Hematopoietic multipotent progenitor cell treated with erythropoietin and hydrocortisone succinate and interleukin-3 and kit ligand, for 15 days (in vitro differentiated cells): ENCODE data around the gene HIGD1A.

Experiments used
- DNase-seq: peaks from one replicate; pipeline ENCODE4 v3.0.0-alpha.2; 2015; ENCODE audit warnings: low spot score

The HIGD1A gene

DNA sequence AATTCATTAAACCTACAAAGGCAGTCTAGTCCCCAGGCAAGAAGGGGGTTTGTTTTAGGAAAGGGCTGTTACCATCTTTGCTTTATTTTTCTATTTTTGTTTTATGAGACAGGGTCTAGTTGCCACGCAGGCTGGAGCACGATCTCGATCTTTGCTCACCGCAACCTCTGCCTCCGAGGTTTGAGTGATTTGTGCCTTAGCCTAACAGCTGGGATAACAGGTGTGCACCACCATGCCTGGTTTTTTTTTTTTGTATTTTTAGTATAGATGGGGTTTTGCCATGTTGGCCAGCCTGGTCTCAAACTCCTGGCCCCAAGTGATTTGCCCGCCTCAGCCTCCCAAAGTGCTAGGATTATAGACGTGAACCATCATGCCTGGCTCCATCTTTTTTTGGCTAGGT lies 4.9 kb downstream of the HIGD1A start:
- no peak for DNase-seq

DNA sequence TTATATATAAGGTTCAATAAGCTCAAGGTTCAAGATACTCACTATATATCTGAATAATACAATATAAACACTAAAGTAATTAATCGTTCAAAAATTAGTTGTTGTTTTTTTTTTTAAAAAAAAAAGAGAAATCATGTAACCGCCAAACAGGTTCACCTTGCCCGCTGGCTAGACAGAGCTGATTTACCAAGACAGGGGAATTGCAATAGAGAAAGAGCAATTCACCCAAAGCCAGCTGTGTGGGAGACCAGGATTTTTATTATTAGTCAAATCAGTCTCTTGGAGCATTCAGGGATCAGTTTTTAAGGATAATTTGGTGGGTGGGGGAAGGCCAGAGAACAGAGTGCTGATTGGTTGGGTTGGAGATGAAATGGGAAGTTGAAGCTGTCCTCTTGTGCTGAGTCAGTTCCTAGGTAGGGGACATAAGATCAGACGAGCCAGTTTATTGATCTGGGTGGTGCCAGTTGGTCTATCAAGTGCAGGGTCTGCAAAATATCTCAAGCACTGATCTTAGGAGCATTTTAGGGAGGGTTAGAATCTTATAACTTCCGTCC lies 7.9 kb downstream of the HIGD1A start:
- no peak for DNase-seq

DNA sequence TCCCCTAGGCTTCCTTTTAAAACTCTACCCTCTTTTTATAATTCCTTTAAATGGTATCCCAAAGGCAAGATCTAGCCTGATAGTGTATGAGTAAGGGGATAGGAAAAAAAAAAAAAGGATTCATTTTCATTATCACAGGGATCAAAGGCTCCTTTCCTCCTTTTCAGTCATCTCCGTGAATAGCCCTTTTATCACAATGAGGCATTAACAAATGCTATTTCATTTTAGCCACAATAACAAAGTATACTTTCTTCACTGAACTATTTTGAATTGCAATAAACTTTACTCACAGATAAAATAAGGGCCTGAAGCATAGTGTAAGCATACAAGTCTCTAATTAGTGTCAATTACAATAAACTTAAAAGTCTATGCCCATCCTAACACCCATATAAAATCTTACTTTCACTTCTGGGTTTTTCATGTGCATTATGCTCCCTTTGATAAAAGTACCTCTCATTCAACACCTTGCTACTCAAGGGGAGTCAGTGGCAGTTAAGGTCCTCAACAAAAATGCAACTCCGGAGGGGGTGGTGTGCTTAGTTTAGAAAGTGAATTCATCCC lies 8.6 kb downstream of the HIGD1A start:
- no peak for DNase-seq

DNA sequence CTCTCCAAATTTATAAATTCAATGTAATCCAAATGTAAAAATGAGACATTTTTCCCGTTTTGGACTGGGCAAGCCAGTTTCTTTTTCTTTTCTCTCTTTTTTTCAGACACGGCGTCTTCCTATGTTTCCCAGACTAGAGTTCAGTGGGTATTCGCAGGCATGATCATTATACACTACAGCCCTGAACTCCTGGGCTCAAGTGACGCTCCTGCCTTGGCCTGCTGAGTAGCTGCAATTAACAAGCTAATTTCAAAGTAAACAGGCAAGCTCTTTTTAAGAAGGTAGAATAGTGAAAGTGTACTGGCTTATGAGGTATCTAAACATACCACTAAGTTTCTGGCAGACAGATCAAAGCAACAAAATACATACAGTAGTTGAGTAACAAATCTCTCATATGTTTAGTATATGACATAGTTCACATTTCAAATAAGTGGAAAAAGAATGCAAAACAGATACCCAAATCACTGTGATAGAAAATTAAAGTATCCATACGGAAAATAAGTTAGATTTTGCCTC lies 13.5 kb downstream of the HIGD1A start:
- no peak for DNase-seq

DNA sequence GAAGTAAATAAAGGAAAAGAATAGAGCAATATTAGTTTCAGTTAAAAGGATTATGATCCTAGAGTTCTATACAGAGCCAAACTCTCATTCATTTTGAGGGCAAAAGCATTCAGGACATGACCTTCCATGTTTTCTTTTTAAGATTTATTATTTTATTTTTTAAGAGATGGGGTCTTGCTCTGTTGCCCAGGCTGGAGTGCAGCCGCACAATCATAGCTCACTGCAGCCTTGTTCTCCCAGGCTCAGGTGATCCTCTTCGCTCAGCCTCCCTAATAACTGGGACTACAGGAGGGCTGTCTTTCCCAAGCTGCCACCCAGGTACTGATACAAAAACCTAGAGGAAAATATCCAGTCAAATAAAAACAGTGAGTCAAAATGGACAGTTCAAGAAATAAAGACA lies 17.7 kb downstream of the HIGD1A start:
- DNase-seq: no peak

DNA sequence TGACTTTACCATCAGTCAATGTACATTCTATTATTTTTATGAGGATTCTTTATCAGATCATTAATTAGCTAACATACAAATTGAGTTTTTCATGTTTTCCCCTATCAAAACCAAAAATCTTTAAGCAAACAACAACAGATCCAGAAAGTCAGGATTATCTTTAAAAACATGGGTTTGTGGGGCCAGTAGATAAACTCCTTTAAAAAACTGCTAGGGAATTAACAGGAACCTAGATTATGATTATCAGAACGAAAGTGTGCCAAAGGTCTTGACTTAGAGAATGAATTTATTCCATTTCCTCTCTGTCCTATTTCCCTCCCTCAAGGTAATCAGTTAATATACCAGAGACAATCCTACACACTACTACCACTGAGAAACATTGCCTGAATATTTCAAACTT lies 18.1 kb downstream of the HIGD1A start:
- peak; percentile 41 for DNase-seq

DNA sequence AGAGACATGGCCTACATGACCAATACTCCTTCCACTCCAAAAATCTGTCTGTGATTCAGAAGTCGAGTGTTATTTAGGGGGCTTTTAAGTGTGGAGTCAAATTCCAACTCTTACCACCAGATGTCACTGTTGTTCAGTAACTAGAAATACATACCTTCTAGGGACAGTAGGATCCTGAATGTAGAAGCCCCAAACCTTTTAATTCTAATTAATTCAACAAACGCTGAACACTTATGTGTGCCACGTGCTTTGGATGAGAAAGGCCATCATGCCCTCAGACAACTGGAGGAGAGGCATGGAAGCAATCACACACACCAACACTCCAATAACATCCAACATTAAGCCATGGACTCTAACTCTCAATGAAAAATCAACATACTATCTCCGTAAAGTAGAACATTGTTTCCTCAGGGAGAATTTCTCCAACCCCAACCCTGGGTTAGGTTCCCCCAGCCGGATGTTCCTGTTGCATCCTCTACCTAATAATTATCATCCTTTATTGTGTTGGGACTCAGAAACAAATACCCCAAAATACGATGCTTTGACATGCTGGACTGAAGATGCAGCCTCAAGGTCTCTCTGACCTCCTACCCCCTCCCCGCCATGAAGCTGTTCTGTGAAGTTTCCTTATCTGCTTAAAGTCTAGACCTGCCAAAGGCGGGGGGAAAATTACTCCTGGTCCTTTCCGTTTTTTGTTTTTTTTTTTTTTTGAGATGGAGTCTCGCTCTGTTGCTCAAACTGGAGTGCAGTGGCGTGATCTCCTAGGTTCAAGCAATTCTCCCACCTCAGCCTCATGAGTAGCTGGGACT lies 23.2 kb downstream of the HIGD1A start:
- DNase-seq: peak; percentile 86

DNA sequence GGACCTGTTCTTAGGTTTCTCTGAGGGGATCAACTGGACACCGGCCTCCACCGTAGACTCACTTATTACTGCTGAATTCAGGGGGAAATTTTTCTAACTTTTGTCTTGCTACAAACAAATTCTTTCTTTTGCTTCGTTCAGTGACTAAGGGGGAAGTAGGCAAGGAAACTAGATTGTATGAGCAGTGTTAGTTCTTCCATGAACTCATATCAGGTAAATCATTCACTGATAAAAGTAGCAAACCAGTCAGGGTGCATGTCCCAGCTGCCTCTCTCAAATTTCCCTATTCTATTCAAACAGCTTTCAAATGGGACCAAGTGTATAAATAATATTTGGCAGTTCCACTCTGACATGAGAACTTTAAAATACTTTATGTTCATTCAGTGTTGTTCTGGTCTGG lies 23.9 kb downstream of the HIGD1A start:
- DNase-seq: no peak

DNA sequence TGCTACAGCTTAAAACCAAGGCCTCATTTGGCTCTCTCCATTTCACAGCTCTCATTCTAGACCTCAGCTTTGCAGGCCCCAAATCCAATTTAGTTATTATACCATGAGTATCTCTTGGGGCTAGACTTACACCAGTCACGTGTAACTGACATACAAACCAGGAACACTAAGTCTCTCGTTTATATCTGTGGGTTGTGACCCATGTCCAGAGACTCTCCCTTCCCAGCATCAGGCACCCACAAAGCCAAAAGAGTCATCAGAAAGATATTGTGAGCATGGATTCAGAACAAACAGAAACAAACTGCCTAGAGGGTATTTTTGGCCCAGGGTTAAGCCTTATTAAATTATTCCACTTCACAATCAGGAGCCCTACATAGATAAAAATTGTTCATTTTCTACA lies 25.6 kb downstream of the HIGD1A start:
- DNase-seq: no peak

DNA sequence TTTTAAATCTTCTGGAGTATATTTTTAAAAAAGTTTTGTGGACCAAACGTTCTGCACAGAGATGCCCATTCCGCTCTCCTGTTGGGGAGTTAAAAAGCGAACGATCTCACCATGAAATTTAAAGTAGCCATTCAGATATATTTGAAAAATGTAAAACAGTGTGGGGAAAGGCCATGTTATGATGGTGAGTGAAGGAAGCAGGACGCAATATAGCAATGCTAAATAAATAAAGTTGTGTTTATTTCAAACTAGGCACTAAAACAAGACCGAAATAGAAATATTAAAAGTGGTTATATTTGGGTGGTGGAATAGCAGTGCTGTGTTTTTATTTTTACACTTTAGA lies 30.9 kb downstream of the HIGD1A start:
- no peak for DNase-seq

DNA sequence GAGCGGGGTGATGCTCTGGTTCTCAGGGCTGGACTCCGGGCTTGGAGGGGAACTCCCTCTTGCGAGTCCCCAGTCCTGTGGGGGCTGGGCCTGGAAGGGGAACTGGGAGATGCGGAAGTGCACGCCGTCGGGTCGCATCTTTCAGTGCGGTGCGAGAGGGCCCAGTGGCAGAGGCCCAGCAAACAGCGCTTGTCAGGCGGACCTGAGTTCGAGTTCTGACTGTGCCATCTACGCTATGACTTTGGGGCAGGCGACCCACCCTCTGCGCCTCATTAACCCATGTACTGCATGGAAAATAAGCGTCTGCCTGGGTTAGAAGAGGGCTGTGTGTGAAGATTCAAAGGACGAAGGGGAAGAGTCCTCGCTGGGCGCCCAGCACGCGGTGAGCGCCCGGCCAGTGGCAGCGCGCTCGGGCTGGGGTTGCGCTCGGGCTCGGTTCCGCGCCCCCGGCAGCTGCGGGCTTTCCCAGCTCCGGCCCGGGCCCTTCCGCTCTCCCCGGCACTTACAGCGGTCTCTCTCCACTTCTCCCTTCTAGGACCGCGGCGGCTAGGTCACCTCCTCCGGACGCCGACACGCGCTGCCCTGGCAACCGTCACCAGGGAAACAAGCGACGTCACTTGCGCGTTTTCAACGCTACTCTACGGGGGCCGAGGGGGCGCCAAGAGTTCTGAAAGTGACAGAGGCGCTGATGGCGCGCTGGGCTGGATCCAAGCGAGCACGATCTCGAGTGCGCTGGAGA lies 31.5 kb downstream of the HIGD1A start, which contains the start of gene CCDC13:
Gene CCDC13 (minus strand): TSS at position 584 of the 739 bp plus-strand sequence. CDS start 14,908 bp downstream, outside the sequence.
- DNase-seq: peak; percentile 71

DNA sequence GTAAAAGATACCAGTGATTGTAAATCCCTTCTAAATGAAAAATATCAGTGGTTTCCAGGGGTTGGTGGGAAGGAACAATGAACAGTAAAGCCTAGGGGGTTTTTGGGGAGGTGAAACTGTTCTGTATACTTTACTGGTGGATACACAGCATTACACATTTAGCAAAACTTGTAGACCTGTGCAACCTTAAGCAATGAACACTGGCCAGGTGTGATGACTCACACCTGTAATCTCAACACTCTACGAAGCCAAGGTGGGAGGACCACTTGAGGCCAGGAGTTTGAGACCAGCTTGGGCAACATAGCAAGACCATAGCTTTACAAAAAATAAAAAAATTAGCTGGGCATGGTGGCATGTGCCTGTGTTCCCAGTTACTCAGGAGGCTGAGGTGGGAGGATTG lies 33.0 kb downstream of the HIGD1A start:
- no peak for DNase-seq

DNA sequence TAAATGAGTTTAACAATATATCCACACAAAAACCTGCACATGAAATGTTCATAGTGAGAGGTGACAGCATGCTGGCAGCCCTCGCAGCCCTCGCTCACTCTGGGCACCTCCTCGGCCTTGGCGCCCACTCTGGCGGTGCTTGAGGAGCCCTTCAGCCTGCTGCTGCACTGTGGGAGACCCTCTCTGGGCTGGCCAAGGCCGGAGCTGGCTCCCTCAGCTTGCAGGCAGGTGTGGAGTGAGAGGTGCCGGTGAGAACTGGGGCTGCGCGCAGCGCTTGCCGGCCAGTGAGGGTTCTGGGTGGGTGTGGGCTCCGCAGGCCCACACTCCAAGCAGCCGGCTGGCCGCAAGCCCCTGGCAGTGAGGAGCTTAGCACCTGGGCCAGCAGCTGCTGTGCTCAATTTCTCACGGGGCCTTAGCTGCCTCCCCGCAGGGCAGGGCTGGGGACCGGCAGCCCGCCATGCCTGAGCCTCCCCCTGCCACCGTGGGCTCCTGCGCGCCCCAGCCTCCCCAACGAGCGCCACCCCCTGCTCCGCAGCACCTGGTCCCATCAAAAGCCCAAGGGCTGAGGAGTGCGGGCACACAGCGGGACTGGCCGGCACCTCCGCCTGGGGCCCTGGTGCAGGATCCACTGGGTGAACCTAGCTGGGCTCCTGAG lies 34.7 kb downstream of the HIGD1A start:
- DNase-seq: no peak

DNA sequence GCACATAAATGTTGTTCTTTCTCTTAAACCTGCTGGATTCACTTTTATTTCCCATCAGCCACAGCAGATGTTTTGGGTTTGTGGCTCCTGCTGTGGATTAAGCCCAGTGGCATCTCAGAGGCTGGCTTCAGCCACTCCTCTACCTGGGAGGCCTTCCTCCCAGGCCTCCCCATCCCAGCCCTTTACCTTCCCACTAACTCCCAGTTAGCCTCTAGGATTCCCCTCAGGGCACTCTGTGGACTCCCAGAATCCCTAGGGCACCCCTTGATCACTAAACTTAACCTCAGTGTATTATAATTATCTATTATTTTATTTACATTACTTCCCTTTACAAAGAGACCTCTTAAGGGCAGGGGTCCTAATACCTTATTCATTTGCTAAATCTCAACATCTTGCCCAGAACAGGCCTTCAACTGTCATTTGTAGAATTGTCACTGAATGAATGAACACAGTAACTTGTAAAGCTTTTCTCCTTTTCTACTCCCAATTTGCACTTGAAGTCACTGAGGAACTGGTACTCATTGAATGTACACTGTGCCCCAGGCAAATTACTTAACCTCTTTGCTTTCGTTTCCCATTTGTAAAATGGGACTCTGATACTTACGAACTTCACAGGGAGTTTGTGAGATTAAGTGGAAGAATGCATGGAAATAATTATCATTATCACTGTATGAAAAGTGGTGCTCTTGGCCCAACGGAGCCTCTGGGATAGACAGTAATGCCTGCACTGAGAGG lies 39.6 kb downstream of the HIGD1A start:
- DNase-seq: no peak

DNA sequence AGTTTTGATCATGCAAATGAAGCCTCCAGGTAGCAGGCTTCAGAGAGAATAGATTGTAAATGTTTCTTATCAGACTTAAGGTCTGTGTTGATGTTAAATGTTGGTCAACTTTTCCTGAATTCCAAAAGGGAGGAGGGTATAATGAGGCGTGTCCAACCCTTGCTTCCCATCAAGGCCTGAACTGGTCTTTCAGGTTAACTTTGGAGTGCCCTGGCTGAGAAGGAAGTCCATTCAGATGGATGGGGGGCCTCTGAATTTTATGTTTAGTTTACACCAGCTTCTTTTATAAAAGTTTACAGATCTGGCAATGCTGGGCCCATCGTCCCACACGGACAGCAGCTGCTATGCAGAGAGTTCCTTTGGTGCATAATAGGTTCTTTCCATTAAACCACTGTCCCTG lies 40.2 kb downstream of the HIGD1A start:
- DNase-seq: no peak

DNA sequence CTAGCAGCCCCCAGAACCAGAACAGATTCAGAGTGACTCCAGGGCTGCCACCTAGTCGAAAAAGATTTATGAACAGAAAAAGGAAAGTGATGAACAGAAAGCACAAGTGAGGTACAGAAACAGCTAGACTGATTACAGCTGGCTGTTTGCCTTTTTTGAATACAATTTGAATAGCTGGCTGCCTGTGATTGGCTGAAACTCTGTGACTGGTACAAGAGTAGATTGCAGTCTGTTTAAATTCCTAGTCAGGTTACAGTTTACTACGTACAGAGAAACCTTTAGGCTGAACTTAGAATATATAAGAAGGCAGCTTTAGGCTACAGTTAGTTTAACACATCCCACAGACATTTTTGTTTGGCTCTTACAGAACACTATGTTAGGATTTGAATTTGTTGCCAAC lies 41.3 kb downstream of the HIGD1A start:
- DNase-seq: no peak

DNA sequence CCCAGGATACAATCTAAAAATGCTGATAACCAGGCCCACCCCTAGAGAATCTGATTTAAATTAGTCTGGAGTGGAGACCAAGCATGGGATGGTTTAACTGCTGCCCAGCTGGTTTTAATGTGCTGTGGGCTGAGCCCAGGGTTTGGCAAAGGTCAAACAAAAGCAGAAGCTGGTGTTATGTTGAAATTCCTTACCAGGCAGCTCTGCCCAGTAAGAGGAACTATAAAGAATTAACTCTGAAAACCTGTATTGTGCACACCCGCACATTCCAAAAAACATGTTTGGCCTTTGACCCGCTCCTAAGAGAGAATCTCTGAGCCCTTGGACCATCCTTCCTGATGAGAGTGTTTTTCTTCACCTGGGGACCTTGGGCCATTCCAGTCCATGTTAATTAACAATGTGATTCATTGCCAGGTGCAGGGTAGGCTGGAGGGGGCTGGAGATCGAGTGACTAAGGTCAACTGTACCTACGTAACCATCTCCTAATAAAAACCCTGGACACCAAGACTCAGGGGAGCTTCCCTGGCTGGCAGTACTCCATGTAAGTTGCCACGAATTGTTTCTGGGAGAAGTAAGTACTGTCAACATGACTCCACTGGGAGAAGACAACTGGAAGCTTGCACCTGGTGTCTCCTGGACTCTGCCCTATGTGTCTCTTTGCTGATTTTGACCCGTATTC lies 42.1 kb downstream of the HIGD1A start:
- no peak for DNase-seq

DNA sequence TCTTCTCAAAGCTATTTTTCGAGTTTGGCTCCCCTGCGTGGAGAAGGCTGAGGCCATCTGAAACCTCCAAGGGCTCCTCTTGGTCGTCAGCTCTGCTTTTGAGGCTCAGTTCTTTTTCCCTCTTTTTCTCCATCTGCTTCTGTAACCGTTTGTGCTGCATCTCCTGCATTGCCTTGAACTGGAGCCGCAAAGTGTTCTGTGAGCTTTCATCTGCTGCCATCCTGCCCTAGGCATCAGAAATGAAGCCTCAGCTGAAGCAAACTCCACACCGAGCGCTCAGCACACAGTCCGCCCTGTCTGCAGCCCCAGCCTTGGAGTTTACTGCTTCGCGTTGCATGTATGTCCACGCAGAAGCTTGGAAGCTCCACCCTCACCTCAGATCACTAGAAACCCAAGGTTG lies 46.2 kb downstream of the HIGD1A start:
- DNase-seq: no peak

DNA sequence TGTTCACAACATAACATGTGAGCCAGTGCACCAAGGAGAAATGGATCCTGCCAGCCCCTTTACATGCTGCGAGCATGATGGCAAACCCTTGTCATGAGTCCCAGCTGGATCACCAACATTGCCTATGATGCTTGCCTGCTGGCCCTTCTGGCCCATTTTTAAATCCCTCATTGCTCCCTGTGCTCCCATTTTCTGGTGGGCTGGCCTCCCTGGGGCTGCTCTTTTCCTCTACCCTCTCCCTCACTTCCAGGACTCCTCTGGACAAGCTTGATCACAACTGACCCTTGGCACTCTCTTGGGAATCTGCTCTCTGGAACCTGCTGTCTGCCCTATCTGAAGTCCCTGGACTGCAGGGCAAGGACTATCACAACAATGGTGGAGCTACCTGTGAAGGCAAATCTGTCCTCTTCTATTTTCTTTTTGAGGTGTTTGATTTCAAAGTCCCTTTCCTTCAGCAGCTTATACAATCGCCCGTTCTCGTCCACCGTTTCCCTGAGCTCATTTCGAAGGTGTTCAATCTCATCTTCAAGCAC lies 47.5 kb downstream of the HIGD1A start:
- no peak for DNase-seq

DNA sequence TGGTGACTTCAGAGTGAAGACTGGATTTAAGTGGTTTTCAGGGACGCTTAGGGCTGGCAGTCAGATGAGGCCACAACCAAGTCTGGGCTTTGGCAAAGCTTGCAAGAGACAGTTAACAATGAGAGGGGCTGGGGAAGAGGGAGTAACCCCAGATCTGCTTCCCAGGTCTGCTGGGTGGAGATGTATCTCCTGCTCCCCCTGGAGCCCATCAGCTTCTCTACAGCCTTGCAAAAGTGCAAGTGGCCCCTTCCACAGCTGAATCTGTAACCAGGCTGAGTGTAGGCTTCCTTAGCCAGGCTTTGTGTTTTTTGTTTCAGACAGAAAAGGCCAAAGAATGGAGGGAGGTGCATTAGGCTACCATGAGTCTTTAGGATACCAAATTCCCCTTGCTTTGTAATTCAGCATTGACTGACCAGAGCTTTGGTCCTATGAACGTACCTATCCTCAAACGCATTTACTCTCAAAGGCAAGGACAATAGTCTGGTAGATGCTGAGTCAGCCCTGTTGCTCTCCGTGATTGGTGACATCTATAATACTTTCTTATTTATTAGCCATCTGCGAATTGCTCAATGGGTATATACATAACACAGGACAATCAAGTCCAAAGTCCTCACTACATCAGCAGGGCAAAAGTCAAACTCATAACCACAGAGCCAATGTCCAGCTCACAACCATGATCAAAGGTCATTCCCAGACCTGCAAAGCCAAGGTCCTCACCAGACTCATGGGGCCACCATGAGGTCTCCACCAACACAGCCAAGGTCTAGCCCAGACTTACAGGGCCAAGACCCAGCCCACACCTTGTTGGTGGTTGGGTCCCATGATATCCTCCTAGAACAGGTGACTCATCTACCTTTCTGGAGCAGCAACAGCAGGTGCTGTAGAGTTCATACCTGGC lies 48.4 kb downstream of the HIGD1A start:
- no peak for DNase-seq
